Stimulated activated naive CD8-positive, alpha-beta T cell treated with anti-CD3 and anti-CD28 coated beads, Interleukin-15, Interleukin-2, amounts not matched to agents 100 U/mL and 50 U/mL, for 24 hours (primary cell): ENCODE data around the gene AGAP9.
"Not testable (repeated sequence)": the region's sequence is repeated elsewhere in the genome, so short reads cannot be mapped to it uniquely, and the experiment has no call there.

Experiments
- ATAC-seq: fragments of 150-1000 bp; cut with Tn5 transposase; one replicate; pipeline ENCODE4 v1.10.0; 2021
- DNase-seq: peaks from one replicate; pipeline ENCODE4 v3.0.0; 2021

Gene AGAP9

DNA sequence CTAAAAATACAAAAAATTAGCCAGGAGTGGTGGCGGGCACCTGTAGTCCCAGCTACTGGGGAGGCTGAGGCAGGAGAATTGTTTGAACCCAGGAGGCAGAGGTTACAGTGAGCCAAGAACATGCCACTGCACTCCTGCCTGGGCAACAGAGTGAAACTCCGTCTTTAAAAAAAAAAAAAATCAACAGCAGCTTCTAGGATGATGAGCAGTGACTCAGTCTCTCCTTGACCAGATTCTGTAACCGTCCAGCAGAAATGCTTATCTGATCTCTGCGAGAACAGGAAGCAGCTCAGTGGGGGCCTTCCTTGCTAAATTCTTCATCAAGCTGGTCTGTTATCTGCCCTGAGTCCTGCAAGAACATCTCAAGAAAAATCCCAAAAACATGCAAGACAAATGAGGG lies 37.5 kb downstream of the AGAP9 start:
- DNase-seq: not testable (repeated sequence)
- peak; percentile 45 for ATAC-seq

DNA sequence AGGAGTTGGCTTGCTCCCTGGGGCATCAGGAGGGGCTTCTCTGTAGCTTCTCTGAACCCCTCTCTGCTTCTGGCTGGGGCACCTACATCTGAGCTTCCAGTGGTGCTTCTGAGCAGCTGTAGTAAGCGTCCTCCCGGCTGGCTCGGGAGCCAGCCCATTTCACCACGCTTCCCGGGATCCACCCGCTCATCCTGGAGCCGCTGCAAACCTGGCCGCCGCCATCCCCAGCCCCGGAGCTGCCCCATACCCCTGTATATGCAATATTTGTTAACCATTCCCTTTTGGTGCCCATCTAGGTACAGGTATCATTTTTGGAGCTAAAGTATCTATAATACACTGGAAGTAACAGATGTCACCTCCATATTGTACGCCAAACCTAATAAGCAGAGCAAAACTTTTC lies 38.7 kb downstream of the AGAP9 start:
- ATAC-seq, DNase-seq: not testable (repeated sequence)

DNA sequence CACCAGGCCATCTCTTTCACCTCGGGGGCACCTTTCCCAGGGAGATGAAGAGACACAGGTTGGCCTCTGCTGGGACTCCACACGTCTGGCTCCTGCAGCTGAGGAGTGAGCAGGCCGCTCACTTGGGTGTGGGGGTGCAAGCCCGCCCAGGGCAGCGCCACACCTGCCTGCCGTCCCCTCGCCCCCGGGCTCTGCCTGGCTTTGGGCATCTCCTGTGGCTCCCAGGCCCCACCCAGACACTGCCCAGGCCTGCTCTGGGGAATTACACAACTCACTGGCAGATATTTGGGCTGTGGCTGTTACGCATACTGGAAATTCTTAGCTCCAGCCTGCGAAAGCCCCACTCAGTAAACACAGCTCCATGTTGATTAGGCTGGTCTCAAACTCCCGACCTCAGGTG lies 39.5 kb downstream of the AGAP9 start, which contains the start of gene ANXA8:
Gene ANXA8 (minus strand): TSS at position 193 of the 400 bp plus-strand sequence. CDS start 182 bp downstream, at position 11.
- ATAC-seq, DNase-seq: not testable (repeated sequence)

DNA sequence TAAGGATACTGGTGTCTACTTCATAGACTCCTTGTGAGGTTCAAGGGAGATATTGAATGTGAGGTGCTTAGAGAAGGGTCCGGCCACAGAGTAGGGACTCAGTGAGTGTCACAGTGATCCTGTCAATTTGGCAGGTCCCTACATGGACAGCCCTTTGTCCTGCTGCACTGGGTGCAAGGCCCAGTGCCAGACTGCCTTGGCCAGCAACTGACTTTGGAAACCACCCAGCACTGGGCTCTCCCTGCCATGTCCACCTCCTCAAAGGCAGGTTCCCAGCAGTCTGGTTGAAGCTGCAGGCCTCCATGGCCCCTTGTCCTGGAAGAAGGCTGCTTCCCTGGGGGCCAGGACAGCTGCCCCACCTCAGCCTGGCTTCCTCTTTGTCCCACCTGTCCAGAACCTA lies 41.1 kb downstream of the AGAP9 start:
- not testable (repeated sequence) for ATAC-seq, DNase-seq

DNA sequence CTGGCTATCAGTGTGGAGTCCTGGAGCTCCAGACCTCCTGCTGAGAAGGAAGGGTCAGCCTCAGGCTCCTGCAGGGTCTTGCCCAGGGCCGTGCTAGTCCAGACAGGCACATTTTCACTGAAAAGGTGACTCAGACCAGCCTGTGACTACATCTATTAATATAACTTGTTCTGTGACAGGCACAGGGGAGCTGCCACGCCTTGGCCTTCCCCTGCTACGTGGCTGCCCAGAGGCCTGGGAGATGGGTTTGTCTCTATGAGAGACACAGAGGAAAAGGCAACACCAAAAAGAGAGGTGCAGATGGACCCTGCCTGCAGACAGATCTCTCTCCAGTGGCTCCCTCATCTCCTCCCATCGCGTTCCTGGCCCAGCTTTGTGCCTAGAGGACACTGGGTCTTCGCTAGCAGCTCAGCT lies 41.7 kb downstream of the AGAP9 start:
- DNase-seq, ATAC-seq: not testable (repeated sequence)

DNA sequence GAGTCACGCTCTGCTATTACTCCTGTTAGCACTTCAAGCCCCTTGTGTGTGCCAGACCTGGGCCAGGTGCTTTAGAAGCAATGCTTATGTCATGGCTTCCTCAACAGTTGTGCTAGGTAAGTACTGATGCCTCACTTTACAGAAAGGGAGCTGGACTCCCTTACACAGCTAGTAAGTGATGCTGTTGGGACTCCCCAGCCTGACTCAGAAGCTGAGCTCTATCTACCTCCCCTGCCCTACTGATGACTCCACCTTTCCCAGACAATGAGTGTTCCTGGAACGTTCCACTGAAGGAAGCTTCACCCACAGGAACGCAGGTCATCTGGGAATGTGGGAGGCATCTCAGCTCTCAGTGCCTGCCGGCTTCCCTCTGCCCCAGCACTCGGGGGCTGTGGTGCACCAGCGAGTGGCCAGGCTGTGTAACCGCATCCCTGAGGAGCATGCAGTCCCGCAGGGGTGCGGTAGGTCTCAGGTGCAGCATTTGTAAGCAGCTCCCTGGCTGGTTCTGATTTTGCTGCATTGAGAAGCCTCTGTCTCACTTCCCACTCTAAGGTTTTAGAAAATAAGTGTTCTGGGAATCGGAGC lies 42.2 kb downstream of the AGAP9 start:
- peak; percentile 53 for ATAC-seq

DNA sequence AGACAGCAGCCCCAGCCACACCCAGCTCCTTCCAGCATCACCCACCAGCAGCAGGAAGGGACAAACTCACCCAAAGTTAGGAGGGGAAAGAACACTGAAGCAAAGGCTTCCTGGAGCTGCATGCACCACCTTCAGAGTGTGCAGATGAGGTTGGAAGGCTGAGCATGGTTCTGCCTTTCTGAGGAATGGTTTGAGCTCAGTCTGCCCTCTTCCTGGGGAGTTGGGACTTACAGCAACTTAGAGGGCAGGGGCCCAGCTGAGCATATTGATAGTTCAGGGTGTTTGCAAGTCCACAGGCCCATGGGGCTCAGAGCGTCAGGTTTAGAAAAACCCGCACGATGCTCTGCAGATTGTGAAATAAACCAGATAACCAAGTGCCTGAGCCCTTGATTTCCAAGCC lies 43.3 kb downstream of the AGAP9 start:
- DNase-seq, ATAC-seq: not testable (repeated sequence)

More for the DNA sequence above, 42.2 kb downstream of the AGAP9 start:
- not testable (repeated sequence) for DNase-seq

DNA sequence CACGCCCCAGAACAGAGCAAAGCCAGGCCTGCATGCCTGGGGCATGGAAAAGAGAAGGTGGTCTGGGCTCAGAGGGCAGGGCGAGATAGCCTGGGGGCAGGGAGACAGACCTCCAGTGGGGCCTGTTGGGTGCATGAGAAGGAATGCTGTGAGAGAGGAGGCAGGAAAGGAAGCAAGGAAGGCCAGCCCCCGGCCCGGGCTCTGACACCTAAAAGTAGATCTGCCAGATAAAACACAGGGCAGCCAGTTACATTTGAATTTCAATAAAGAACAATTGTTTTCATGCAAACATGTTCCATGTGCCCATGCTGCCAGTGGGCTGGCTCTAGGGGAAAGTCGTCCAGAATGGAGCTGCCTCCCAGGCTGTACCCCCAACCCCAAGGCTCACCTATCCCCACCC lies 45.3 kb downstream of the AGAP9 start:
- ATAC-seq, DNase-seq: not testable (repeated sequence)

DNA sequence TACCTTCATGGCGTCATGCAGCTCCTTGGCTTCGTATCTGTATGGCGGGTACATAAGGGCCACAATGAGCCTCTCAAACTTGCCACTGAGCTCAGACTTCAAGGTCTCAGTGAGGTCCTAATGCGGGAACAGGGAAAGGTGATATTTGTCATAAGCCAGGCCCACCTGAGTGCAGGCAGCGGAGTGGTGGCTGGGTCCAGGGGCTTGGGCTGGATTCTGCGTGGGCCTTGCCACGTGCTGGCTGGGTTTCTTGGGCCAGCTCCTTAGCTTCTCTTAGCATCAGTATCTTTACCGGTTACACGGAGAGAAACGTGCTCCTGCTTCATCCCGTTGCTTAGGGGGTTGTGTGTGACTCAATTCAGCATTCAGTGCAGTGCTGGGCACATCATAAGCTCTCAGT lies 46.4 kb downstream of the AGAP9 start:
- not testable (repeated sequence) for DNase-seq, ATAC-seq

DNA sequence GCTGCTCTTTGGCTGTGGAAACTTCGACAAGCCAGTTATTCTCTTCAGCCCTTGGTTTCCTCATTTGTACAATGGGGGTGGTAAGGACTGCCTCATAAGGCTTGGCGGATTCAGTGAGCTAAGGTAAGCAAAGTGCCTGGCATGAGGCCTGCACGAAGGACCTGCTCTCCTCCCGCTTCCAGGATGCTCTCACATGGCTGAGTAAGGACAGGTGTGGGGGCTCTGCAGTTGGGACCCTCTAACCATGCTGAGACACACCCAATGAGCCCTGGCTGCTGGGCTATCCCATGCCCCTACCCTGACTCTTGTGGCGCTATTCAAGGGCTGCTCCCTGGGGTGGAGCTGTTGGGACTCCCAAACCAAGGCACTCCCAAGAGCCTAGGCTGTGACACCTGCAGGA lies 48.3 kb downstream of the AGAP9 start:
- ATAC-seq, DNase-seq: not testable (repeated sequence)

DNA sequence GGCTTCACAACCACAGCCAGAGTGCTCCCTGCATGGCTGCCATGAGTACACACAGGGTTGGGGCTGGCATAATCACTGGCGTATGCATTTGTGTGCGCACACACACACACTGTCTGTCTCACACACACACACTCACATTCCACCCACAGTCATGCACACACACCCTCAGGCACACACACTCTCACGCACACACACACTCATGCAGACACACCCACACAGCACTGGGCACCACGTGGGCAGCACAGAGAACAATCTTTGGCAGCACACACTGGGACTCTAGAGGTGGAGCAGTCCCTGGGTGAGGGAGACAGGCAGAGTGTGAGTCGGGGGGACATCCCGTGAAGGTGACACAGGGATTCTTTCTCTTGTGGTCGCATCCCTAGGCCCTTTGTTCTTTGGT lies 49.9 kb downstream of the AGAP9 start:
- not testable (repeated sequence) for DNase-seq, ATAC-seq

DNA sequence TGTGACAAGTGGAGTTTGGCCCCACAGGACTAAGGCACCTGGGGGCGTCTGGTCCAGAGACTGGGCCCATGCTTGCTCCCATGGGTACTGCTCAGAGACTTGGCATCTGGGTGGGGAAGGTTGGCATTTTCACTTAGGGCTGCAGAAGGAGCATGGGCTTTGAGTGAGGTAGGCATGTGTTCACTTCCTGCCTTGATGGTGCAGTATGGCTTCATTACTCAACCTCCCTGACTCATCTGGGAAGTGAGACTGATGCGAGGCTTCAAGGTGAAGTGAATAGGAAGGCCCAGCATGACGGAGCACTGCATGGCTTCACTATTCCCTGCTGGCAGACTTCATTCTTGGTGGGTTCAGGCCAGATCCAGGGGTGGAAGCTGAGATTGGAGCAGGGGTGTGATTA lies 50.8 kb downstream of the AGAP9 start:
- ATAC-seq: peak; percentile 87
- not testable (repeated sequence) for DNase-seq

DNA sequence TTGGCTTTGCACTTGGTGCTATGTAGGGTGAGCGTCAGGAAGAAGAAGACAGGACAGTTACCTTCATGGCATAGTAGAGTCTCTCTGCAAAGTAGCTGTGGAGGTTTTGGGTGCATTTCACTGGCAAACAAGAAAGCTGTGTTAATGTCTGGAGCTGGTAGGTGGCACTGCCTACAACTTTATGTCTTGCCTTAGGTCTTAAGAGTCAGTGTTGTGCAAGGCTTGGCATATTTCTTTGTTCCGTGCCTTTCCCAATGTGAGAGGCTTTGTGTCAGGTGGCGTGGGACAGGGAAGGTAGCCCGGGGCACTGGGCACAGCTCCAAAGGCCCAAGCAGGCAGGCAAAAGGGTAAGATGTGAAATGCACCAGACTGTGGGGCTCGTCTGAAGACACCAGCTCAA lies 51.4 kb downstream of the AGAP9 start:
- DNase-seq, ATAC-seq: not testable (repeated sequence)

DNA sequence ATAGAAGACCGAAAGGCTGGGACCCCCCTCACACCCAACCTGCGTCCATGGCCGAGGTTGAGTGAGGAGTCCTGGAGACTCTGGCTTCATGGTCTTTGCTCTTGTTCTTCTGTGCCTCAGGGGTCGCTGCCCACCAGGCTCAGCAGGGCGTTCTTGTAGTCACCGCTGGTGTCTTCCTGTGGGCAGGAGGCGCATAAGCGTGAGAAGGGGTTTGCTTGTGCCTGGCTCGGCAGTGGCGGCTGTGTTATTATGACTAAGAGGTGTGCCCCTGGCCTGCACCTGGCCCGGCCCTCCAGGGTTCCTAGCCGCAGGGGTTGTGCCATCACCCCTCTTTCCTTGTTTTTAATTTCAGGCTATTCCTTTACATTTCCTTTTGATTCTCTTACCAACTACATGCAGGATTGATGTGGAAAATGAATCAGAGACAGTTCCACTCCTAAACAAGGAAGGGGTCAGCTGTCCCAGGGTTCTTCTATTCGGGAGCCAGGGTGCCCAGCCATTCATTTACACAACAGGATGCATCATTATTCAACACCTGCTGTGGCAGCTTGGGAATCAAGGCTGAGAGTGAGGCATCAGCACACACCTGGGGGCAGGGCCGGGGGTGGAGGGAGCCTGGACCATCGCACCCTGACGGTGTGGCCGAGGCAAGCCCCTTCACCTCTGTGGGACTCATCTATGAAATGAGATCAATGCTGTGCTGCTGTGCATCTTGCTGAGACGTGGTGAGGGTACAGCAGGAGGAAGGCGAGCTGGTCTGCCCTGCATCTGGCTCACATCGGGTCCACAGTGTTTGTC lies 54.5 kb downstream of the AGAP9 start:
- not testable (repeated sequence) for DNase-seq, ATAC-seq

DNA sequence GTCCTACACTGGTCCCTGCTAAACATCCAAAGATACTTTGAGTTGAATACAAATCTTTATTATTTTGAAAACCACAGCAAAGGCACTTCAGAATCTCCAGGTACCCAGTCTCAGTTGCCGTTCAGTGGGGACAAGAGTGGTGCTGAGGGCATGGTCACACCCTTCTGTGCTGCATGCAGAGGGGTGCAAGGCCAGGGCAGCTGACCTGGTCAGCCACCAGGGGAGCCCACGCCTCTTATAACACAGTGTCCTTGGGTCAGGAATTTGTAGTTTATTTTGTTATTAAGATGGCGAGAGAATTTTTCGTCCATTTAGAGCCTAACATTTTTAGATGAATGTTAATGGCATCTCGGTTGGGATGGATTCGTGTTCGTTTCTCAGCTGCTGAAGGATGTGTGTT lies 55.5 kb downstream of the AGAP9 start:
- DNase-seq, ATAC-seq: not testable (repeated sequence)

DNA sequence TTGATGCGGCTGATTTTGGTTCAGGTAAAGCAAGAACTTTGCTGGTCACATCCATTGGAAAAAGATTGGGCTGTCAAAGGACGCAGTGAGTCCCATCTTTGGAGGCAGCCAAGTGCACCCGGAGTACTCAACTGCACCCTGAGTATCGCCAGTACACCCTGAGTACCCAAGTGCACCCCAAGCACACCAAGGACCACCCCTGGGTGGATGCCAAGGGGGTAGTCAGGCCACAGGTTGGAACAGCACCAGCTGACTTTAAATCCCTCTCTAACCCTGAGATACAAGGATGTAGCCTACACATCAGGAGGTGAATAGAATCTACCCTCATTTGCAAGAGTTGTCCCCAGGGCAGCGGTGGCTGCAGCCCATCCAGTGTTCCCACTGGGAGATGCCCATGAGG lies 56.0 kb downstream of the AGAP9 start:
- DNase-seq, ATAC-seq: not testable (repeated sequence)

DNA sequence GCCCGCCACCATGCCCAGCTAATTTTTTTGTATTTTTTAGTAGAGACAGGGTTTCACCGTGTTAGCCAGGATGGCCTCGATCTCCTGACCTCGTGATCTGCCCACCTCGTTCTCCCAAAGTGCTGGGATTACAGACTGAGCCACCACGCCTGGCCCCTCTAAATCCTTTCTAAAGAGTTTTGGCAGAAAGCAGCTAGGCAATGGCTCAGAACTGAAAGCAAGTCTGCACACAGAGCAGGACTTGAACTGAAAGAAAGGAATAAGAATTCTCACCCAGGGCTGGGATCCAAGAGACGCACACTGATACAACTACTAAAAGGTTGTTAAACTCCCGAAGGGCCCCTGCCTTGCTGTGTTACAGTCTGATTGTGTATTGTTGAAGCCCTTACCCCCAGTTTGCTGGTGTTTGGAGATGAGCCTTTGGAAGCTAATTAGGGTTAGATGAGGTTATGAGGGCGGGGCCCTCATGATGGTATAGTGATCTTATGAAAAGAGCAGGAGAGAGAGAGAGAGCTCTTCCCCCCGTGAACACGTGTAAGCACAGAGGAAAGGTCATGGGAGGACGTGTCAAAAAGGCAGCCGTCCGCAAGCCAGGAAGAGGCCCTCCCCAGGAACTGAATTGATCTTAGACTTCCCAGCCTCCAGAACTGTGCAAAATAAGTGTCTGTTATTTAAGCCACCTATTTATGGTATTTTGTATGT lies 58.1 kb downstream of the AGAP9 start:
- DNase-seq, ATAC-seq: not testable (repeated sequence)

DNA sequence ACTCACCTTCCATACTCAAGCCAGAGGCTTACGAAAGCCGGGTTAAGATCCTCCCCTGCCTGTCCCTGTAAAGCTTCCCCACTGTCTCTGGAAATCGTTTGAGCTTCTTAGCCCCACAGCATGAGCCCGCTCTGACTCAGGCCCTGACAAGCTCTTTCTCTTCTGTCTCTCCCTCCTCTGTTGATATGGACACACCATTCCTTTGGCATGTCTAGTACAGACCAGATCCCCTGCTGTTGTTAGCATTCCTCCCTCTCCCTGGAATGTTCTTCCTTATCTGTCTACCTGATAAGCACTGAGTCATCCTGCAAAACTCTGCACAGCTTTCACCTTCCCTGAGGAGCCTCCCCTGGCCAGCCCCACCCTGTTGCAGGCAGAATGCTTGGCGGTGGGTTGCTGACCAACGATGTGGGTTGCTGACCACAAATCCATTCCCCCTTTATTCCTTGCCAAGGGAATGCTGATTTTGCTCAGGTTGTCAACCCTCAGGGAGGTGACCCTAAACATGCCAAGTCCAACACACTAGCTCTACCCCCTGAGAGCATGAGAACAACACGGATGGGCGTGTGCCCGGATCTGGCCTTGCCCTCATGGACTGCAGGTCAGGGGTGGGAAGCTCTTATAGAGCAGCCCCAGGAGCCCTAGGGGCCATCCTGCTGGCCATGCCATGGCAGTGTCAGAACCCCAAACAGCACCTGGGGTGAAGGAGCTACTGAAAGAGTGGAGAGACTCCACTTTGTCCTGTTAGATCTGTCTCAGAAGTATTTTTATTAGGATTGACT lies 60.7 kb downstream of the AGAP9 start:
- DNase-seq, ATAC-seq: not testable (repeated sequence)

DNA sequence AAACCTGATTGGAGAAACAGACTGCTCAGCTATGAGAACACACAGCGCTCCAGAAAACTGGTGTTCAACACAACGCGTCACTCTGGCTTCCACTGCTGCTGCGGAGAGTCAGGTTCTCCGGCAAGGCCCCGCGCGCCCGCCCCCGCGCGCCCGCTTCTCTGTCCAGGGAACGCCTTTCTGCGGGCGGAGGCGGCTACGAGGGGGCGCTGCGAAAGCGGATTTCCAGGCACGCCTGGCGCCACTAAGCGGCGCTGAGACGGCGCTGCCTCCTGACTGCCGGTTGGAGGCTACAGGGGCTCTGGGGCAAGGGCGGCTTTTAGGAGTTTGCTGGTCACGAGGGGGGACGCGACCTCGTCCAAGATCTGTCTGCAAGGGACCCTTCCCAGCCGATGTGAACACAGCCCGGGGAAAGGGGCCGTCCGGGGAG lies 62.2 kb downstream of the AGAP9 start:
- DNase-seq: not testable (repeated sequence)
- ATAC-seq: peak; percentile 77

DNA sequence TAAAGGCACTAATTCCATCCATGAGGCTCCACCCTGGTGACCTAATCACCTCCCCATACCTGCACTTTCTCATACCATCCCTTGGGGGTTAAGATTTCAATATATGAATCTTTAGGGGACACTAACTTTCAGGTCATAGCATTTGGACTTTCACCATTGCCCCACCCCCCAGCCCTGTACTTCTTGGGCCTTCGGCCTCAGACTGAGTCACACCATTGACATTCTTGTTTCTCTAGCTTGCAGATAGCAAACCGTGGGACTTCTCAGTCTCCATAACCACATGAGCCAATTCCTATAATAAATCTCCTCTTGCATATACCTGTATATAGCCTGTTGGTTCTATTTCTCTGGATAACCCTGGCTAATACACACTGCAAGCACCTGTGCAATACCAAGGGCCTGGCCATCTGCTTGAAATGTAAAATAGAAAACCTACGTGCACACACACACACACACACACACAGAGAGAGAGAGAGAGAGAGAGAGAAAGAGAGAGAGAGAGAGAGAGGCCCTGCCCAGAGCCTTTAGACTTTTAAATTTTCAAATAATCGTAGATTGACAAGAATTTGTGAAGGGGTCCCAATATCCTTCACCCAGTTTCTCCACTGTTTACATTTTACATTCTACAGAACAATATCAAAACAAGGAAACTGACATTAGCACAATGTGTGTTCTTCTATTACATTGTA lies 64.8 kb downstream of the AGAP9 start:
- no peak for ATAC-seq

DNA sequence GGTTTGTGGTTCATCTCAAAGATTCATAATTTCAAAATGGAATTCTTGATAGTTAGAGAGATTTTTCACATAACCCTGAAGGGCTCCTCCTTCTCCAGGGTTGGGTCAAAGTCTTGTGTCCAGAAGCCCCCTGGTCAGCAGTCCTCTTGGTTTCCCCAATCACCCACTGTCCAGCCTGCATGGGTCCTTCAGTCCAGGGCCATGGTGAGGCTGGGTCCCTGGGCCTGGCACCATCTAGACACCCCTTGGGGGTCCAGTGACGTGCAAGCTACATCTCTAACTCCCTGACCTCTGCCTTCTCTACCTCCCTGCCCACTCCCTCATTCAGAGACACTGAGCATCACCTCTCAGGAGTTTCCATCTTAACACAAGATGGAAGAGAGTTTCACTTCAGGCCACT lies 65.6 kb downstream of the AGAP9 start:
- DNase-seq: no peak
- no peak for ATAC-seq

More for the DNA sequence above, 64.8 kb downstream of the AGAP9 start:
- no peak for DNase-seq
